ENCODE data around the gene LRRC61.

The LRRC61 gene

GRCh38 chr7:150371131-150371995 is 48.2 kb downstream of the LRRC61 start:
- no peak for DNase-seq (ENCODE audit: low spot score)

- DNase-seq (ENCODE audit: low spot score): no peak
These were observed 48.8 kb downstream of the LRRC61 start for GRCh38 chr7:150371996-150372270.

GRCh38 chr7:150372271-150373048 is 49.3 kb downstream of the LRRC61 start:
- no peak for DNase-seq (ENCODE audit: low spot score)

- DNase-seq (ENCODE audit: low spot score): no peak
These were observed 50.1 kb downstream of the LRRC61 start for GRCh38 chr7:150373049-150373801.

- no peak for DNase-seq (ENCODE audit: low spot score)
These were observed 50.9 kb downstream of the LRRC61 start for GRCh38 chr7:150374026-150374425.

GRCh38 chr7:150374472-150374871 is 51.3 kb downstream of the LRRC61 start:
- no peak for DNase-seq (ENCODE audit: low spot score)

- no peak for DNase-seq (ENCODE audit: low spot score)
These were observed 52.7 kb downstream of the LRRC61 start for GRCh38 chr7:150375662-150376521.

GRCh38 chr7:150376560-150376959 is 53.4 kb downstream of the LRRC61 start:
- no peak for DNase-seq (ENCODE audit: low spot score)

GRCh38 chr7:150377196-150377595 is 54.0 kb downstream of the LRRC61 start:
- DNase-seq (ENCODE audit: low spot score): peak; percentile 56

GRCh38 chr7:150377635-150378034 is 54.5 kb downstream of the LRRC61 start:
- DNase-seq (ENCODE audit: low spot score): no peak

GRCh38 chr7:150378115-150378852 is 55.1 kb downstream of the LRRC61 start:
- peak; percentile 87 for DNase-seq (ENCODE audit: low spot score)

- peak; percentile 94 for DNase-seq (ENCODE audit: low spot score)
These were observed 55.8 kb downstream of the LRRC61 start, which contains the start of gene ZNF775 for GRCh38 chr7:150378853-150379440. TSS of gene ZNF775 (plus strand) at chr7:150379330. CDS start at chr7:150388471, 9,141 bp downstream.

- no peak for DNase-seq (ENCODE audit: low spot score)
These were observed 56.6 kb downstream of the LRRC61 start for GRCh38 chr7:150379441-150380379.

GRCh38 chr7:150380463-150380862 is 57.3 kb downstream of the LRRC61 start:
- no peak for DNase-seq (ENCODE audit: low spot score)

GRCh38 chr7:150381096-150381495 is 57.9 kb downstream of the LRRC61 start:
- DNase-seq (ENCODE audit: low spot score): no peak

GRCh38 chr7:150381785-150382122 is 58.6 kb downstream of the LRRC61 start:
- no peak for DNase-seq (ENCODE audit: low spot score)

GRCh38 chr7:150382123-150382843 is 59.1 kb downstream of the LRRC61 start:
- no peak for DNase-seq (ENCODE audit: low spot score)

- no peak for DNase-seq (ENCODE audit: low spot score)
These were observed 59.7 kb downstream of the LRRC61 start for GRCh38 chr7:150382844-150383225.

Measured in kidney capillary endothelial cell (primary cell).